ENCODE measurements around the gene UCK1. TPM values are rescaled to one million over a fixed set of nuclear protein-coding genes. Genes with fewer than 3 reads are reported as not detected.

UCK1 gene
- total RNA-seq, 1 experiment from 2014 or later: 21.3 TPM

GRCh38 chr9:131477367-131477766 is 53.7 kb downstream of the UCK1 start:
- no peak for DNase-seq (ENCODE audit: low spot score)

GRCh38 chr9:131476777-131477345 is 54.2 kb downstream of the UCK1 start:
- DNase-seq (ENCODE audit: low spot score): no peak

- no peak for DNase-seq (ENCODE audit: low spot score)
These were observed 54.9 kb downstream of the UCK1 start for GRCh38 chr9:131475956-131476776.

- no peak for DNase-seq (ENCODE audit: low spot score)
These were observed 55.7 kb downstream of the UCK1 start for GRCh38 chr9:131475111-131475955.

GRCh38 chr9:131474711-131475110 is 56.4 kb downstream of the UCK1 start:
- no peak for DNase-seq (ENCODE audit: low spot score)

- no peak for DNase-seq (ENCODE audit: low spot score)
These were observed 57.2 kb downstream of the UCK1 start for GRCh38 chr9:131473891-131474290.

Other genes starting within 250 kb of the UCK1 start
- 0.19 TPM in 1 of 2 replicates, not detected in the other for gene PLPP7, start 241.5 kb downstream of the UCK1 start, total RNA-seq (2014; rRNA removed; shearing (Covaris generic))
- gene PRRC2B, start 137.2 kb downstream of the UCK1 start, total RNA-seq (2014; rRNA removed; shearing (Covaris generic)): 26.2 and 33.1 TPM in 2 replicates
- 7.8 and 10.5 TPM in 2 replicates for gene POMT1, start 28.3 kb downstream of the UCK1 start, total RNA-seq (2014; rRNA removed; shearing (Covaris generic))
- gene PRRT1B, start 14.3 kb upstream of the UCK1 start, total RNA-seq (2014; rRNA removed; shearing (Covaris generic)): not detected in 2 replicates
- 7.5 and 9.7 TPM in 2 replicates for gene RAPGEF1, start 208.8 kb upstream of the UCK1 start, total RNA-seq (2014; rRNA removed; shearing (Covaris generic))

All from H4 (cell line).